ENCODE results near the gene PLXNB2.
A peak's percentile ranks its signal among the peaks of the same experiment; 100 is the strongest.

PLXNB2 gene

GRCh38 chr22:50310949-50311444 is 3.6 kb upstream of the PLXNB2 start:
- DNase-seq, result no peak

GRCh38 chr22:50310031-50310722 is 2.7 kb upstream of the PLXNB2 start:
- no peak for DNase-seq

- DNase-seq, result no peak
Observed at GRCh38 chr22:50309601-50309991, 2.1 kb upstream of the PLXNB2 start.

- no peak for DNase-seq
Observed at GRCh38 chr22:50308986-50309600, 1.6 kb upstream of the PLXNB2 start.

- no peak for DNase-seq
Observed at GRCh38 chr22:50308597-50308935, 1.1 kb upstream of the PLXNB2 start.

GRCh38 chr22:50307890-50308596 is 597 bp upstream of the PLXNB2 start:
- DNase-seq, result no peak

- DNase-seq, result no peak
Observed at GRCh38 chr22:50305923-50306566, 1.4 kb downstream of the PLXNB2 start.

- DNase-seq, result no peak
Observed at GRCh38 chr22:50305393-50305922, 2.0 kb downstream of the PLXNB2 start.

- no peak for DNase-seq
Observed at GRCh38 chr22:50304528-50305392, 2.7 kb downstream of the PLXNB2 start.

- DNase-seq, result no peak
Observed at GRCh38 chr22:50303848-50304527, 3.5 kb downstream of the PLXNB2 start.

GRCh38 chr22:50303515-50303847 is 4.0 kb downstream of the PLXNB2 start:
- DNase-seq, result no peak

- DNase-seq, result no peak
Observed at GRCh38 chr22:50302564-50302963, 4.9 kb downstream of the PLXNB2 start.

GRCh38 chr22:50302041-50302541 is 5.4 kb downstream of the PLXNB2 start:
- no peak for DNase-seq

GRCh38 chr22:50301581-50301991 is 5.9 kb downstream of the PLXNB2 start:
- DNase-seq, result peak; percentile 50

GRCh38 chr22:50300620-50301257 is 6.7 kb downstream of the PLXNB2 start:
- DNase-seq, result no peak

GRCh38 chr22:50299785-50300619 is 7.4 kb downstream of the PLXNB2 start:
- no peak for DNase-seq

GRCh38 chr22:50298937-50299784 is 8.3 kb downstream of the PLXNB2 start:
- DNase-seq, result peak; percentile 11

- no peak for DNase-seq
Observed at GRCh38 chr22:50298266-50298637, 9.2 kb downstream of the PLXNB2 start.

All from NCI-H2227 treated with DMSO at 0.1 percent for 48 hours (cell line).